GM12801 (cell line): ENCODE results near the gene LRRC4C.

Source experiments
- TF ChIP-seq, protein P1 (sequence below): IDR thresholded peaks from one replicate; pipeline ENCODE4 v1.5.1; 2011; ENCODE audit warnings: control low read depth; ENCODE audit not compliant: insufficient read length; ENCODE audit errors: extremely low read depth

Gene LRRC4C

DNA sequence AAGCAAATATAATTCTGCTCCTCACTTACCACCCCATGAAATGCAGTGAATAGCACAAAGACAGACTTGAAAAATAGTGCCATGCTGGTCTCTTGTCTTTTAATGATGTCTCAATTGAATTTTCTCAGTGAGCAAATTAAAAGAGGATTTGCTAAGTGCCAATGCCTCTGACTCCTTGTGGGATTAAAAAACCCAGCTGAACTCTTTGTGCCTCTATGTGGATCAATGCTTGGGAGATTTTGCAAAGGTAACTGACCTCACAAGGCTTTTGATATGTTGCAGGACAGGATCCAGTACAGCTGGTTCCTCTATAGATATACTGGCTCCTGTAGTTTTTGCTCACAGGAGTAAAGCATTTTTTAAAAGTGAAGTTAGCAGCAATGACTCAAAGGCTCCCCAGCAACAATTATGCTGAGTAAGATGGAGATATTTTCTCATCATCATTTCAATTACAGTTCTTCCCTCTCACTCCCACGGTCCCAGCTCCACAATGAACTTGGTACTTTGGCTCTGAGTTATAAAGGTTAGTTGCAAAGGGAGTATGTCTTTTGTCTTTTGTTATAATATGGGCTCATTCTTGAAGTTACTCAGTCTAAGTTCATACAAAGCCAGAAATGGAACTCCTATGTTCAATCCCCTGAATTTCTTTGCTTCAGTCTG lies 471.5 kb downstream of the LRRC4C start:
- TF ChIP-seq, protein P1, sequence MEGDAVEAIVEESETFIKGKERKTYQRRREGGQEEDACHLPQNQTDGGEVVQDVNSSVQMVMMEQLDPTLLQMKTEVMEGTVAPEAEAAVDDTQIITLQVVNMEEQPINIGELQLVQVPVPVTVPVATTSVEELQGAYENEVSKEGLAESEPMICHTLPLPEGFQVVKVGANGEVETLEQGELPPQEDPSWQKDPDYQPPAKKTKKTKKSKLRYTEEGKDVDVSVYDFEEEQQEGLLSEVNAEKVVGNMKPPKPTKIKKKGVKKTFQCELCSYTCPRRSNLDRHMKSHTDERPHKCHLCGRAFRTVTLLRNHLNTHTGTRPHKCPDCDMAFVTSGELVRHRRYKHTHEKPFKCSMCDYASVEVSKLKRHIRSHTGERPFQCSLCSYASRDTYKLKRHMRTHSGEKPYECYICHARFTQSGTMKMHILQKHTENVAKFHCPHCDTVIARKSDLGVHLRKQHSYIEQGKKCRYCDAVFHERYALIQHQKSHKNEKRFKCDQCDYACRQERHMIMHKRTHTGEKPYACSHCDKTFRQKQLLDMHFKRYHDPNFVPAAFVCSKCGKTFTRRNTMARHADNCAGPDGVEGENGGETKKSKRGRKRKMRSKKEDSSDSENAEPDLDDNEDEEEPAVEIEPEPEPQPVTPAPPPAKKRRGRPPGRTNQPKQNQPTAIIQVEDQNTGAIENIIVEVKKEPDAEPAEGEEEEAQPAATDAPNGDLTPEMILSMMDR, result no peak

DNA sequence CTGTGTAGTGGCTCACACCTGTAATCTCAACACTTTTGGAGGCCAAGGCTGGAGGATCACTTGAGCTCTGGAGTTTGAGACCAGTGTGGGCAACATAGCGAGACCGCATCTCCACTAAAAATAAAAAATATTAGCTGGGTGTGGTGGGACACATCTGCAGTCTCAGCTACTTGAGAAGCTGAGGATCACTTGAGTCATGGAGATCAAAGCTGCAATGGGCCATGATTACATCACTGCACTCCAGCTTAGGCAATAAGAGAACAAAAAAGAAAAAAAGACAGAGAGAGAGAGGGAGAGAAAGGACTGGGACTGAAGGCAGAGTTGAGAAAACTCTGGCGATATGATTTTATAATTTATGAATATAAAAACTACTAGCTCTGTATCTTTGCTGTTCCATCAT lies 473.1 kb downstream of the LRRC4C start:
- TF ChIP-seq, protein P1, result no peak

DNA sequence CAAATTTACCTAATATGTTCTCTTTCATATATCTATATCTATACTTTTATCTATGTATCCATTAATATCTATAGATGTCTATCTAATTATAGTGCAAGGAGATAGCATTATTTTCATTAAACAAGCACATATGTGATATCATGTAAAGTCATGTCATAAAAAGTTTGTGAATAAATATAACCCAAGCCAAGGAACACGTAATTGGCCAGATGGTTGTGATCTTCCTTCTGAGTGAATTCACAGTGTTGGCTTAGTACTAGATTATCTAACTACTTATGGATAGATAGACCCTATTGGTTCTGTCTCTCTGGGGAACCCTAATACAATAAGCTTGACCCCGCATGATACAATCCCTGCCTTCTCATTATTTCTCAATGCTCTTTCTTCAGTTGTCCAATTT lies 484.4 kb downstream of the LRRC4C start:
- TF ChIP-seq, protein P1, result no peak

DNA sequence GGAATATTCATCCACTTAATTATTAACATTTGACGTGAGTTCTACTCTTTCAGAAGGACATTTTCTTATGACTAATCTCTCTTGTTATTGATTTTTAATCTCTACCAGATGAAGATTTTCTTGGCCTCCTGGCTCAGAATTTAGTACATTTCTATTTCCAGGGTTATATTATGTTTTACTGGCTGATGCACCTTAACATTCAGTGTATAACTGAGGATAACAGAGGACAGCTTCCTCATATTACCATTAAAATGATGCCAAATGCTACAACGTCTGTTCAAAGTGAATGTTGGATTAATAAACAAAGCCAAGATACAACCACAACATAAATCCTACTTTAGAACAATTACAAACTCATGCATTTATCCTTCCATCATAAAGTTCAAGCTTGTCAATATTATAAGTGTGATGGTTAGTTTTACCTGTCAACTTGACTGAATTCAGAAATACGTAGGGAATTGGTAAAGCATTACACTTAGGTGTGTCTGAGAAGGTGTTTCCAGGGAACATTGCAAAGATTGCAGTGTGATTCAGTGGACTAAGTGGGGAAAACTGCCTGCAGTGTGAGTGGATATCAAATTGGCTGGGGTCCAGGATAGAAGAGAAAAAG lies 485.2 kb downstream of the LRRC4C start:
- TF ChIP-seq, protein P1, result no peak

DNA sequence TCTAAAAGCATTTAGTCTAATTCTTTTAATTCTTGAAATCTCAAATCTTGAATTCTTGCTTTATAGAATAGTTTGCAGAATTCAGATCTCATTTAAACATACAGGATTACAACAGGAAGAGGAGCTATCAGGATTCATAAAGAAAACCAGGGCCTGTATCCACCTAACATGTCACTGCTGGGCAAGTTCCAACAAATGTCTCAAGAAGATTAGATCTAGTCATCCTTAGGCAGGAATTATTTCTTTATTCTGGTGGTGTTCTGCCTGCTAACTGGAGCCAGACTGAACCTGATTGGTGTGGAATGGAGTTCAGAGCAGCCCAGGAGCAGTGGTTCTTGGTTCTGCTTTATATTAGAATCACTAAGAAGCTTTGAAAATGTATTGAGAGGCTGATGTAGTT lies 500.7 kb downstream of the LRRC4C start:
- TF ChIP-seq, protein P1, result no peak

DNA sequence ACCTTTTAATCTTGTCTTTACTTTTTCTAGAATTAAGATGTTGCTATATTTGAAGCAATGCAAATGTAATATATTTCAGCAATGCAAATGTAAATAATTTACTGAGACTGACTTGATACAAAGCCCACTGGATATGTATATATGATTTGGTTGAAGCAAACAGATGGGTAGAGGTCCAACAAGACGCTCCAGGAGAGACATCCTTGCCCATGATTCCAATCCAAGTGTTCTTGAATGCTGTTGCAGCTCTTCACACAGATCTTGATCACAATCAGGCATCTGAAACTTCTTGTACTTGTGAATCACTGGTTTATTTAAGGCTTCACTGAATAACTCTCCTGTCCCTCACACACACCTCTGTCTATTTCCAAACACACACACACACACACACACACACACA lies 507.0 kb downstream of the LRRC4C start:
- TF ChIP-seq, protein P1, result no peak

DNA sequence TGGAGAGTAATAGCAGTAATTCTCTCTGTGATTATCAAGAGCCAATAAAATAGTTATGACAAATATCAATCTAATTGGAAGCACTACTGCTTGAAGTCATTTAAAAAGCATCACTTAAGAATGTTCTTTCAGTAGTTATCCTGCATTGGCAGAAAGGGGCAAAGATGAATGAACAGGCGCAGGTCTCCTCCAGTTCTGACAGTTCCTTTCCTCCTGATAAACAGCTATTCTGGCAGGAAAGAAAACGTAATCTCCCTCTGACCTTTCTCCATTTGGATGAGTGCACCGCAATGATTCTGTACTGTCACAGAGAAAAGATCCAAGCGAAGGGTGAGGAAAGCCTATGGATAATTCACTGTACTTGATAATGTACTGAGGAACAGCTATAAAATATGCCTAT lies 521.5 kb downstream of the LRRC4C start:
- TF ChIP-seq, protein P1, result no peak
